Measurements from ENCODE around the gene FER. TPM values are rescaled to one million over a fixed set of nuclear protein-coding genes. Genes with fewer than 3 reads are reported as not detected.

Gene FER
- total and polyA plus RNA-seq, 2 of the 8 experiments (the other 6 are each of a cell fraction or from before 2014, with no cell fraction given), result 1.3 to 15.8 TPM

- H4K5ac ChIP-seq (ENCODE audit: insufficient read length, low read depth, low read length), result no peak overlapping the region
- DNase-seq (ENCODE audit: low read depth in 1 of 2, low spot score in 2 of 2), result no peak
- no peak overlapping the region for H4K8ac ChIP-seq (ENCODE audit: extremely low read depth, insufficient read depth, low read length)
- no peak overlapping the region for H3K14ac ChIP-seq (ENCODE audit: insufficient read length)
- H3K4me3 ChIP-seq (ENCODE audit: extremely low read depth in 1 of 4, insufficient read depth in 2 of 4, low read depth in 3 of 4, low read length in 4 of 4), result no peak overlapping the region
- no peak for FAIRE-seq
- no peak overlapping the region for H2AFZ ChIP-seq (ENCODE audit: low read length)
- H3K56ac ChIP-seq (replicated peaks; ENCODE audit: insufficient read length, low read depth, low read length), result no peak overlapping the region
- H3K27ac ChIP-seq (ENCODE audit: low read depth, low read length), result no peak overlapping the region
- POLR2A ChIA-PET (ENCODE audit: partially characterized antibody), result no interaction called here
- no peak overlapping the region for H2BK15ac ChIP-seq (ENCODE audit: low read length)
- no peak overlapping the region for H2AK5ac ChIP-seq (ENCODE audit: low read depth, low read length)
- CTCF ChIA-PET (ENCODE audit: partially characterized antibody), result no interaction called here
- no peaks in the 10 kb centered on the region for H4K20me1 ChIP-seq (replicated peaks in 1 of 2; ENCODE audit: control insufficient read depth in 1 of 2, insufficient read depth in 2 of 2, low read length in 2 of 2)
- no peaks in the 10 kb centered on the region for H3K27me3 ChIP-seq (replicated peaks in 1 of 4; ENCODE audit: control insufficient read depth in 3 of 4, extremely low read depth in 1 of 4, insufficient read depth in 3 of 4, low read length in 3 of 4)
- no peak overlapping the region for H3K4ac ChIP-seq (replicated peaks; ENCODE audit: insufficient read length, low read depth, low read length)
- no peak overlapping the region for H4K91ac ChIP-seq (replicated peaks; ENCODE audit: insufficient read length, low read length)
- no peak overlapping the region for H3K23ac ChIP-seq (ENCODE audit: insufficient read length)
- no peak overlapping the region for H2BK20ac ChIP-seq (ENCODE audit: low read length)
- H2BK5ac ChIP-seq (ENCODE audit: low read depth, low read length), result no peak overlapping the region
- no peak overlapping the region for H3K9ac ChIP-seq (replicated peaks in 1 of 4; ENCODE audit: extremely low read depth in 1 of 4, low read depth in 3 of 4, low read length in 3 of 4)
- no peaks in the 10 kb centered on the region for H3K9me3 ChIP-seq (ENCODE audit: insufficient read depth in 2 of 2, low read depth in 1 of 2, low read length in 1 of 2)
- 85% methylated on average over 3 of the region's 3 CpGs; no CpG with 5 or more reads in 1 of the 2 experiments for WGBS, 2 experiments (ENCODE audit: extremely low coverage in 1 of 2, insufficient coverage in 1 of 2, insufficient read length in 1 of 2, insufficient replicate concordance in 2 of 2, low coverage in 1 of 2, low lambda C conversion rate in 2 of 2, missing lambda C conversion rate in 1 of 2)
- H3K79me2 ChIP-seq (ENCODE audit: control insufficient read depth in 1 of 2, insufficient read depth in 2 of 2, low read length in 2 of 2), result no peaks in the 10 kb centered on the region
- no peaks in the 10 kb centered on the region for H3K79me1 ChIP-seq (ENCODE audit: low read depth, low read length)
- H3K23me2 ChIP-seq (ENCODE audit: low read depth, low read length), result no peaks in the 10 kb centered on the region; the same call in 1 of the 2 replicates
- no peaks in the 10 kb centered on the region for H3K4me1 ChIP-seq (replicated peaks in 1 of 4; ENCODE audit: control insufficient read depth in 3 of 4, insufficient read depth in 4 of 4, low read length in 3 of 4)
- H3K36me3 ChIP-seq (ENCODE audit: control insufficient read depth in 2 of 4, insufficient read depth in 4 of 4, low read length in 3 of 4), result no peaks in the 10 kb centered on the region
- H2BK12ac ChIP-seq (ENCODE audit: low read depth, low read length), result no peak overlapping the region
- no peak overlapping the region for H2BK120ac ChIP-seq (replicated peaks; ENCODE audit: low read depth, low read length)
- no peak overlapping the region for H3K4me2 ChIP-seq (ENCODE audit: insufficient read depth in 1 of 2, low read depth in 2 of 2, low read length in 2 of 2)
- no peak overlapping the region for H3K18ac ChIP-seq (ENCODE audit: extremely low read depth, low read length)
- no peak for TF ChIP-seq GABPA (IDR thresholded peaks at IDR 0.05; ENCODE audit: borderline replicate concordance, insufficient read depth, low read length)
- TF ChIP-seq RBBP5 (IDR thresholded peaks at IDR 0.05; ENCODE audit: borderline replicate concordance, low read depth, low read length), result no peak
- no peak for TF ChIP-seq TBP (IDR thresholded peaks at IDR 0.05; ENCODE audit: low read depth, low read length)
- no peak for TF ChIP-seq NRF1 (IDR thresholded peaks at IDR 0.05; ENCODE audit: low read depth, low read length)
- no peak for TF ChIP-seq SP2 (IDR thresholded peaks at IDR 0.05; ENCODE audit: low read length)
Measured at GRCh38 chr5:108911055-108911454, 163.4 kb downstream of the FER start.
